Esophagus squamous epithelium (tissue), 5 donors: Measurements from ENCODE around the gene TDRD10. TPM values are rescaled to one million over a fixed set of nuclear protein-coding genes. Genes with fewer than 3 reads are reported as not detected.

ENCODE experiments used
- DNase-seq: peaks from one replicate; lab custom pipeline; 2025; lab: John Stamatoyannopoulos, UW
- H3K27ac ChIP-seq, 4 donors: fragments of 200-600 bp; sonication (generic); one replicate each; pipeline ENCODE4 v1.5.1; 2016 to 2019; ENCODE audit warnings: mild to moderate bottlenecking in 1 of 4
- H3K27me3 ChIP-seq, 4 donors: fragments of 200-600 bp; sonication (generic); 1 replicate in 3 of 4; 2 replicates in 1 of 4; pipeline versions ENCODE4 v1.5.1 to v1.6.0; 2017 to 2021; ENCODE audit warnings: antibody characterized with exemption in 1 of 4
- H3K36me3 ChIP-seq, 3 donors: fragments of 200-600 bp; sonication (generic); one replicate each; pipeline ENCODE4 v1.5.1; 2016 to 2019
- H3K4me1 ChIP-seq, 3 donors: fragments of 200-600 bp; sonication (generic); one replicate each; pipeline ENCODE4 v1.5.1; 2017 to 2019
- H3K4me3 ChIP-seq, 4 donors: fragments of 200-600 bp; sonication (generic); 1 replicate in 3 of 4; 2 replicates in 1 of 4; pipeline ENCODE4 v1.5.1; 2016 to 2019; ENCODE audit warnings: mild to moderate bottlenecking in 2 of 4, moderate library complexity in 1 of 4
- H3K9me3 ChIP-seq, 3 donors: fragments of 200-600 bp; sonication (generic); one replicate each; pipeline ENCODE4 v1.5.1; 2016 to 2019
- CTCF ChIP-seq, 6 experiments: fragments of 450-650 bp in 4 of 6; fragments of 200-600 bp in 2 of 6; sonication (generic) in 2 of 6; IDR thresholded peaks; one replicate each; pipeline ENCODE4 v1.5.1; 2016 to 2019; ENCODE audit warnings: antibody characterized with exemption in 6 of 6, mild to moderate bottlenecking in 4 of 6, moderate library complexity in 4 of 6
- POLR2A ChIP-seq, 4 donors: fragments of 450-650 bp; IDR thresholded peaks; one replicate each; pipeline ENCODE4 v1.6.1; 2017; ENCODE audit warnings: antibody characterized with exemption in 4 of 4, mild to moderate bottlenecking in 4 of 4, moderate library complexity in 3 of 4
- WGBS, 2 donors: methylation state at CpG; one replicate each; pipeline ENCODE4 v1.1.5; 2018; 5-methylcytosine and 5-hydroxymethylcytosine counted together
- intact Hi-C: fragments of 100-400 bp; cut with DNase I; formaldehyde crosslinking; loops from one replicate; pipeline ENCODE4 v1.15.0; 2022
- total RNA-seq, 4 donors: library from RNA; depleted of rRNA; stranded (reverse); fragments of >200 nt; gene quantifications; one replicate each; pipeline ENCODE4 v1.1.0, GENCODE V29; 2016
- donor health status: DM: yes; HTN: yes; CAD: no.

The TDRD10 gene
- total RNA-seq, 4 donors from 2014 or later, result 0.26 to 2.7 TPM; not detected in 2

GRCh38 chr1:154469844-154470560, 32.0 kb upstream of the TDRD10 start:
- no peak overlapping the region for H3K4me3 ChIP-seq
- H3K27ac ChIP-seq, result no peak overlapping the region
- H3K4me1 ChIP-seq, result peaks cover 5 to 30% (median 7%) of the 10 kb centered on the region in 3 donors
- no peak for DNase-seq
- TF ChIP-seq CTCF (IDR thresholded peaks at IDR 0.05) (no peak), POLR2A (IDR thresholded peaks at IDR 0.05) (no peak)
- 78 to 84% methylated on average over 4 to 7 of the region's 10 CpGs for WGBS, 2 donors
- no peaks in the 10 kb centered on the region for H3K27me3 ChIP-seq
- intact Hi-C loops, result loop anchor here (10.0 kb wide), 1 partner anchor 65 kb away; the partner anchor contains the start of gene IL6R
- peaks cover 0 to 26% (median 5%) of the 10 kb centered on the region in 3 donors for H3K36me3 ChIP-seq
- no peaks in the 10 kb centered on the region for H3K9me3 ChIP-seq

GRCh38 chr1:154471304-154471703, 30.7 kb upstream of the TDRD10 start:
- intact Hi-C loops, result loop anchor here (10.0 kb wide), 1 partner anchor 67 kb away; the partner anchor contains the start of gene IL6R
- H3K36me3 ChIP-seq, result peaks cover 0 to 13% (median 5%) of the 10 kb centered on the region in 3 donors
- H3K27ac ChIP-seq, result no peak overlapping the region
- 93 to 94% methylated on average over 2 of the region's 2 CpGs for WGBS, 2 donors
- H3K4me3 ChIP-seq, result no peak overlapping the region
- H3K4me1 ChIP-seq, result peaks cover 3 to 17% (median 5%) of the 10 kb centered on the region in 3 donors
- no peak for TF ChIP-seq POLR2A (IDR thresholded peaks at IDR 0.05)
- TF ChIP-seq CTCF (IDR thresholded peaks at IDR 0.05), result no peak
- no peaks in the 10 kb centered on the region for H3K9me3 ChIP-seq
- H3K27me3 ChIP-seq, result no peaks in the 10 kb centered on the region
- DNase-seq, result no peak

- TF ChIP-seq CTCF (IDR thresholded peaks at IDR 0.05) (no peak), POLR2A (IDR thresholded peaks at IDR 0.05) (no peak)
- Histone ChIP-seq H3K27me3 (no peaks in the 10 kb centered on the region), H3K36me3 (peaks cover 0 to 5% (median 0%) of the 10 kb centered on the region in 3 donors), H3K9me3 (no peaks in the 10 kb centered on the region), H3K4me3 (no peak overlapping the region), H3K27ac (no peak overlapping the region), H3K4me1 (peaks cover 0 to 15% (median 3%) of the 10 kb centered on the region in 3 donors)
- no peak for DNase-seq
- intact Hi-C loops, result loop anchor here (10.0 kb wide), 1 partner anchor 70 kb away; the partner anchor contains the start of gene IL6R
- 0 to 71% methylated on average over 1 to 3 of the region's 3 CpGs for WGBS, 2 donors
Observed at GRCh38 chr1:154474802-154475201, 27.2 kb upstream of the TDRD10 start.

- Histone ChIP-seq H3K4me3 (no peak overlapping the region), H3K27me3 (no peaks in the 10 kb centered on the region), H3K4me1 (peaks cover 0 to 22% (median 3%) of the 10 kb centered on the region in 3 donors), H3K27ac (no peak overlapping the region), H3K36me3 (no peaks in the 10 kb centered on the region), H3K9me3 (no peaks in the 10 kb centered on the region)
- TF ChIP-seq CTCF (IDR thresholded peaks at IDR 0.05) (no peak), POLR2A (IDR thresholded peaks at IDR 0.05) (no peak)
- no peak for DNase-seq
- 100% methylated on average over 1 of the region's 1 CpG for WGBS, 2 donors
- intact Hi-C loops, result loop anchor here (10.0 kb wide), 1 partner anchor 72 kb away; the partner anchor contains the start of gene IL6R
Observed at GRCh38 chr1:154476791-154477190, 25.2 kb upstream of the TDRD10 start.

GRCh38 chr1:154478013-154478412, 24.0 kb upstream of the TDRD10 start:
- Histone ChIP-seq H3K4me3 (no peak overlapping the region), H3K36me3 (no peaks in the 10 kb centered on the region), H3K27me3 (no peaks in the 10 kb centered on the region), H3K9me3 (no peaks in the 10 kb centered on the region), H3K4me1 (peaks cover 0 to 22% (median 3%) of the 10 kb centered on the region in 3 donors), H3K27ac (no peak overlapping the region)
- 83 to 87% methylated on average over 7 to 8 of the region's 8 CpGs for WGBS, 2 donors
- intact Hi-C loops, result loop anchor here (10.0 kb wide), 1 partner anchor 73 kb away; the partner anchor contains the start of gene IL6R
- no peak for DNase-seq
- TF ChIP-seq CTCF (IDR thresholded peaks at IDR 0.05) (no peak), POLR2A (IDR thresholded peaks at IDR 0.05) (no peak)
